Fibroblast of lung (primary cell): Measurements from ENCODE around the gene NINL. TPM values are rescaled to one million over a fixed set of nuclear protein-coding genes. Genes with fewer than 3 reads are reported as not detected.

Experiments
- DNase-seq, 2 donors: peaks; one replicate each; pipeline versions ENCODE4 v3.0.0 to v3.0.0-alpha.2; 2010; ENCODE audit warnings: low read depth in 2 of 2
- H2AFZ ChIP-seq: 2 replicates; pipeline ENCODE4 v1.5.1; 2012; ENCODE audit warnings: low read length, control low read depth, inconsistent platforms
- H3K27ac ChIP-seq: 2 replicates; pipeline ENCODE4 v1.5.1; 2011; ENCODE audit warnings: low read length, control low read depth; ENCODE audit not compliant: insufficient read depth
- H3K27me3 ChIP-seq: 2 replicates; pipeline ENCODE4 v1.5.1; 2011; ENCODE audit warnings: mild to moderate bottlenecking, low read length; ENCODE audit not compliant: control insufficient read depth, insufficient read depth
- H3K36me3 ChIP-seq: 2 replicates; pipeline ENCODE4 v1.5.1; 2011; ENCODE audit warnings: low read length; ENCODE audit not compliant: control insufficient read depth, insufficient read depth
- H3K4me1 ChIP-seq: 2 replicates; pipeline ENCODE4 v1.5.1; 2011; ENCODE audit warnings: low read length; ENCODE audit not compliant: control insufficient read depth, insufficient read depth; ENCODE audit errors: extremely low read depth
- H3K4me2 ChIP-seq: 2 replicates; pipeline ENCODE4 v1.5.1; 2011; ENCODE audit warnings: low read length, control low read depth; ENCODE audit not compliant: insufficient read depth; ENCODE audit errors: extremely low read depth
- H3K4me3 ChIP-seq, 4 experiments: fragments of 200-600 bp in 1 of 4; sonication (generic) in 1 of 4; replicated peaks in 1 of 4; 2 replicates each; pipeline ENCODE4 v1.5.1; 2011 to 2016; ENCODE audit warnings: low read length in 4 of 4, low read depth in 3 of 4, mild to moderate bottlenecking in 3 of 4, control low read depth in 2 of 4, inconsistent platforms in 1 of 4, mixed read lengths in 1 of 4; ENCODE audit not compliant: insufficient read depth in 1 of 4; ENCODE audit errors: control extremely low read depth in 1 of 4
- H3K79me2 ChIP-seq: 2 replicates; pipeline ENCODE4 v1.5.1; 2012; ENCODE audit warnings: mild to moderate bottlenecking, low read length, inconsistent platforms; ENCODE audit not compliant: control insufficient read depth, insufficient read depth
- H3K9ac ChIP-seq: 2 replicates; pipeline ENCODE4 v1.5.1; 2011; ENCODE audit warnings: mild to moderate bottlenecking, low read length, control low read depth; ENCODE audit not compliant: insufficient read depth
- H3K9me3 ChIP-seq: 2 replicates; pipeline ENCODE4 v1.5.1; 2012; ENCODE audit warnings: low read depth, low read length; ENCODE audit not compliant: control insufficient read depth, insufficient read depth
- H4K20me1 ChIP-seq: 2 replicates; pipeline ENCODE4 v1.5.1; 2011; ENCODE audit warnings: low read length; ENCODE audit not compliant: control insufficient read depth, insufficient read depth; ENCODE audit errors: extremely low read depth
- EZH2 ChIP-seq: IDR thresholded peaks from 2 replicates; pipeline ENCODE4 v1.5.1; 2012; ENCODE audit warnings: low read length, control low read depth, mild to moderate bottlenecking; ENCODE audit errors: missing control alignments
- polyA plus RNA-seq, 2 donors: library from polyadenylated mRNA; depleted of rRNA in 1 of 2; stranded (reverse) in 1 of 2; unstranded in 1 of 2; fragments of >200 nt; gene quantifications; 2 replicates each; pipeline ENCODE4 v1.2.1, GENCODE V29; 2011 to 2012; ENCODE audit warnings: missing spikeins in 1 of 2
- total RNA-seq: library from RNA; depleted of rRNA; stranded (reverse); fragments of >200 nt; gene quantifications from 2 replicates; pipeline ENCODE4 v1.2.1, GENCODE V29; 2014
- TF ChIP-seq, protein P1 (sequence below), 2 donors: IDR thresholded peaks in 1 of 2; conservative IDR thresholded peaks in 1 of 2; 1 replicate in 1 of 2; 2 replicates in 1 of 2; pipeline ENCODE4 v1.5.1; 2011 to 2012; ENCODE audit warnings: low read length in 2 of 2, control low read depth in 1 of 2, inconsistent platforms in 1 of 2, low read depth in 1 of 2, mild to moderate bottlenecking in 1 of 2

The NINL gene
- total and polyA plus RNA-seq, 2 donors (not counting 1 experiment from before 2014, with no cell fraction given), result 4.4 to 16.3 TPM

DNA sequence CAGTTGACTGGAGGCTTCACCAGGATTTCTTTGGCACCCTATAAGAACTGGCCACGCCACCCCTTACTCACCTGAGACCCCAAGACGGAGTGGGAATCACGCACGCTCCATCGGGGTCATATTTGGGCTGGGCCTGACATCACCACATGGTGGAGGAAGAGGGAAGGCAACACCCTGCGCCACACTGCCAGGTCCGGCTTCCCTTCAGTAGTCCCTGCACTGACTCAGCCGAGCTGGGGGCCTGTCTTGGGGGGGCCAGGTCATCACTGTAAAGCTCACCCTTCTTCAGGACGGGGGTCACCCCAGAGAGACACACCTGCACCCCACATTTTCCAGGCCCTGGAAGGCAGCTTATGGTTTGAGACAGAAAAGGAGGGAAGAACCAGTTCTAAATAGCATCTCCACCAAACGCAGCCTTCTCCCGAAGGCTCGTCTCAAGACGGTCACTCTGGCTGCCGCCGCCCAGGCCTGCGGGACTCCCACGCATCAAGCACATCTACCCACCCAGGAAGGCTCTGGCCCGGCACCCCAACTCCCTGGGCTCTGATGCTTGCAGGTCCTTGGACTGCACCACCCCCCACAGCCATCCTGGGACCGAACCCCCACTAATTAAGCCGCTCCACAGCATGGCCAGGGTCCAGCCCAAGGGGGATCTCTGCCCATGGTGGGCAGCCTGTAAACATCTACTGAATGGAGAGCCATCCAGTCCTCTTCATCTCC is 126.1 kb downstream of the NINL start:
- Histone ChIP-seq H3K27ac (no peak overlapping the region), H3K4me1 (no peaks in the 10 kb centered on the region), H3K4me2 (no peak overlapping the region), H2AFZ (no peak overlapping the region), H3K4me3 (no peak overlapping the region), H3K36me3 (peaks cover 1% of the 10 kb centered on the region), H3K27me3 (no peaks in the 10 kb centered on the region), H3K9me3 (no peaks in the 10 kb centered on the region), H3K9ac (no peak overlapping the region), H4K20me1 (no peaks in the 10 kb centered on the region), H3K79me2 (no peaks in the 10 kb centered on the region)
- no peak for DNase-seq
- no peak for TF ChIP-seq EZH2
- TF ChIP-seq, protein P1, sequence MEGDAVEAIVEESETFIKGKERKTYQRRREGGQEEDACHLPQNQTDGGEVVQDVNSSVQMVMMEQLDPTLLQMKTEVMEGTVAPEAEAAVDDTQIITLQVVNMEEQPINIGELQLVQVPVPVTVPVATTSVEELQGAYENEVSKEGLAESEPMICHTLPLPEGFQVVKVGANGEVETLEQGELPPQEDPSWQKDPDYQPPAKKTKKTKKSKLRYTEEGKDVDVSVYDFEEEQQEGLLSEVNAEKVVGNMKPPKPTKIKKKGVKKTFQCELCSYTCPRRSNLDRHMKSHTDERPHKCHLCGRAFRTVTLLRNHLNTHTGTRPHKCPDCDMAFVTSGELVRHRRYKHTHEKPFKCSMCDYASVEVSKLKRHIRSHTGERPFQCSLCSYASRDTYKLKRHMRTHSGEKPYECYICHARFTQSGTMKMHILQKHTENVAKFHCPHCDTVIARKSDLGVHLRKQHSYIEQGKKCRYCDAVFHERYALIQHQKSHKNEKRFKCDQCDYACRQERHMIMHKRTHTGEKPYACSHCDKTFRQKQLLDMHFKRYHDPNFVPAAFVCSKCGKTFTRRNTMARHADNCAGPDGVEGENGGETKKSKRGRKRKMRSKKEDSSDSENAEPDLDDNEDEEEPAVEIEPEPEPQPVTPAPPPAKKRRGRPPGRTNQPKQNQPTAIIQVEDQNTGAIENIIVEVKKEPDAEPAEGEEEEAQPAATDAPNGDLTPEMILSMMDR (conservative IDR thresholded peaks at IDR 0.05 in 1 of 2, IDR thresholded peaks at IDR 0.05 in 1 of 2; ENCODE audit: low read depth in 1 of 2, low read length in 2 of 2), result no peak

DNA sequence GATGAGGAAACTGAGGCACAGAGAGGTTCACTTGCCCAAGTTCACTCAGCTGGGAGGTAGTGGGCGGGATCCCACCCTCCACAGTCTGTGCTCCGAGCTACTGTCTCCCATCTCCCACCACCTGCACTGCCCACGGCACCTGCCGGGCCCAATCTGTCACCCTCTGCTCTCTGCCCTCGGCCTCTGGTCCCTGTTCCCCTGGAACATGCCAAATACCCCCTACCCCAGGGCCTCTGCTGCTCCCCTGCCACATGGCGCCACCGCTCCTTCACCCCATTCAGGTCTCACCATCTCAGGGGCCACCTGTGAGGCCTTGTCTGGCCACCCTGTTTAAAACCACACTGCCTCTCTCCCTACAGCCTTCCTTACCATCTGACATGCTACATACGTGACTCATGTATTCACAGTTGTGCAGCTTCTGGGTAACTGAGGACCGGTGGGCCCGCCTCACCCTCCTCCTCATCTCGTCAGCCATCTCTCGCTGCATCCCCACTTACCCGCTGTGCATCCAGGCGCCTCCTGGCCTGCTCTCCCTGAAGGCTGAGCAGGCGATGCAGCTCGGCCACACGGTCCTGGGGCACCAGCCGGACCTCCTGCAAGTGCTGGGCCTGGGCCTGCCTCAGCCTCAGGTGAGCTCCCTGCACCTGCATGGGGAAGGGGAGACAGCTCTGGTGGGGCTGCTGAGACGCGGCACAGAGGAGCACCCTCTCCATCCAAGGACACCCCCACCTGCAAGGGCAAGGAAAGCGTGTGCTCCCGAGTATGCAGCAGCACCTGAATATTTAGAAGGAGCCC is 127.2 kb downstream of the NINL start:
- H4K20me1 ChIP-seq, result no peaks in the 10 kb centered on the region
- no peak overlapping the region for H3K4me2 ChIP-seq
- no peak overlapping the region for H2AFZ ChIP-seq
- no peak for DNase-seq
- no peaks in the 10 kb centered on the region for H3K4me1 ChIP-seq
- no peak overlapping the region for H3K9ac ChIP-seq
- no peak for TF ChIP-seq EZH2
- TF ChIP-seq, protein P1 (conservative IDR thresholded peaks at IDR 0.05 in 1 of 2, IDR thresholded peaks at IDR 0.05 in 1 of 2; ENCODE audit: low read depth in 1 of 2, low read length in 2 of 2), result no peak
- no peaks in the 10 kb centered on the region for H3K79me2 ChIP-seq
- H3K4me3 ChIP-seq, result no peak overlapping the region
- no peaks in the 10 kb centered on the region for H3K9me3 ChIP-seq
- no peak overlapping the region for H3K27ac ChIP-seq
- H3K27me3 ChIP-seq, result no peaks in the 10 kb centered on the region
- H3K36me3 ChIP-seq, result peaks cover 3% of the 10 kb centered on the region

DNA sequence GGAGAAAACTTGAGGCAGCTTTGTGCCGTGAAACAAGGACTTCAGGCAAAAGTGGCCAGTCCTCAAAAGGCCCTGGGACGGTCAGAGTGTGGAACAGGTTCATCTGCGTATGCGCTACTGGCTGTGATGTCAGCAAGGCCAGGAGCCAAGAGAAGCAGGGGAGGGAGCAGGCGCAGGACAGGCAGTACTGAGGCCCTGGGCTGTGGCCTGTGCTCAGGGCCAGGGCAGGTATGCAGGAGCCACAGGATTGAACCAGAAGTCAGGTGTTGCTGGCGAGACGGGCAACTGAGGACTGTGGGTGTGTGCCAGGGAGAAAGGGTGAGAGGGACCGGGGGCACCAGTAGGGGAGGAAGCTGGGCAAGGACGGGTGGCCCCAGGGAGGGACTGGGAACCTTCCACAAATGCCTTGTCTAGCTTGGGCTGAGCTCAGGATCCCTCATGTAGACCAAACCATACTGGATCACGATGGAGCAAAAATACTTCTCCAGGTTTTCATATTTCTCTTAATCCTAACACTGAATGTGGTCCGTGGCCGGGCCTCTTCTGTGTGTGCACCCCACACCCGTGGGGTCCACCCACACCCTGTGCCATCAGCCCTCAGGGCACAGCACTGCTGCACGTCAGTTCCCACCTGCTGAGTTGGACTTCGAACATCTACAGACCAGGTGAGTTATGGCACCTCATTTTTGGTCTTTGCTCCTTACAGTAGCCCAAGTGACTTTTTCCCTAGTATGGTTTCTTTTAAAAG is 131.0 kb downstream of the NINL start:
- no peak overlapping the region for H3K27ac ChIP-seq
- DNase-seq, result no peak
- no peak overlapping the region for H3K4me2 ChIP-seq
- TF ChIP-seq, protein P1 (conservative IDR thresholded peaks at IDR 0.05 in 1 of 2, IDR thresholded peaks at IDR 0.05 in 1 of 2; ENCODE audit: low read depth in 1 of 2, low read length in 2 of 2), result no peak
- no peak for TF ChIP-seq EZH2
- no peak overlapping the region for H3K4me3 ChIP-seq
- H3K27me3 ChIP-seq, result no peaks in the 10 kb centered on the region
- no peaks in the 10 kb centered on the region for H3K4me1 ChIP-seq
- no peaks in the 10 kb centered on the region for H4K20me1 ChIP-seq
- no peaks in the 10 kb centered on the region for H3K9me3 ChIP-seq
- H2AFZ ChIP-seq, result no peak overlapping the region
- no peak overlapping the region for H3K9ac ChIP-seq
- peaks cover 2% of the 10 kb centered on the region for H3K36me3 ChIP-seq
- H3K79me2 ChIP-seq, result no peaks in the 10 kb centered on the region
